Measurements from ENCODE around the gene TMEM45A.
"Not testable (repeated sequence)": the region's sequence is repeated elsewhere in the genome, so short reads cannot be mapped to it uniquely, and the experiment has no call there.

Gene TMEM45A

DNA sequence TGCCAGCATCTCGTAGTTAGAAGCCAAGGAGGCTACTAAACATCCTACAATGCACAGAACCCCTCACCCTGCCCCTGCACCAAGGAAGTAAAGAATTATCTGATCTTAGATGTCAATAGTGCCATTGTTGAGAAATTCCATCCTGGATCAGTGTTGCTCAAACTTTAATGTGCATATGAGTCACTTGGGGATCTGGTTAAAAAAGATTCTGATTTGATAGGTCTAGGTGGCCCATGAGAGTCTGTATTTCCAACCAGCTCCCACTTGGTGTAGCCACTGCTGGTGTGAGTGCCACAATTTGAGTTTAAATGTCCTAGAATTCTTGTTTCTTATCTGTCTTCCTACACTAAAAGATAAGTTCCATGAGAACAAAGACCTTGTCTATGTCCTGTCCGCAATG lies 43.7 kb downstream of the TMEM45A start:
- DNase-seq (ENCODE audit: low spot score): no peak

DNA sequence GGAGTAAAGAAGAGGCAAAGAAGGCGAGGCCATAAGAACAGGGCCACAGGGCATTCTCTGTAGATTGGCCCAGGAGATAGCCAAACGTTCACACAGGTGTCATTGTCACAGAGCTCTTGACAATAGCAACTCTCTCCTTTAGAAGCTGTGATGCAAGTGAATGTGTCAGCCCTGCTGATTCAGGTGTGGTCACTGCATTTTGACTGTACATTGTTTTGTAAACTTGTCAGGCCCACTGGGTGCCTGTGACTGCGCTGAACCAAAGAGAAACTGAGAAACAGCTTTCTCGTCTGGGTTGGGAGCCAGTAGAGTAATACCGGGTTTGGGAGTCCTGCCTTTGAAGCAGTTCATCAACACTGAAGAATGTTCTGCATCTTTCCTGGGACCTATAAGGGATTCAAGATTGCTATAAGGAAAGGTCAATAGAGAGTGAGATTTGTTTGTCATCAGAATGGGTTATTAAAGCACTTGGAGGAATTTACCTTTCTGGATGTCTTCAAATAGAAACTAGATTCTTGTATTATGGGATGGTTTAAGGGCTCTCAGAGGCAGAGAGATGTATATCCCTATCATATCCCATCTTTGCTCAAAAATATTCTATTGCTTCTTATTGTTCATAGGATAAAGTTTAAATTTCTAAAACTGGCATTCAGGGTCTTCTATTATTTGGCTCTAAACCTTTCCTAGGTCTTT lies 45.4 kb downstream of the TMEM45A start:
- DNase-seq (ENCODE audit: low spot score): no peak

DNA sequence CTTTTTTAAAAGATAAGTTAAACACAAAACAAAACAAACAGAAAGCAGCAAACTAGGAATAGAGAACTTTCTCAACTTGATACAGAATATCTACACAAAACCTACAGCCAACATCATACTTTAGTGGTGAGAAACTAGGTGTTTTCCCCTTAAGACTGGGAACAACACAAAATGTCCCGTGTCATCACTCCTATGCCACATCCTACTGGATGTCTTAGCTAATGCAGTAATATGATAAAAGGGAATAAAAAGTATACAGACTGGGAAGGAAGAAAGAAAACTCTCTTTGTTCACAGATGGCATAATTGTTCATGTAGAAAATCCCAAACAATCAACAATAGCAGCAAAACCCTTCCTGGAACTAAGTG lies 45.9 kb downstream of the TMEM45A start:
- DNase-seq (ENCODE audit: low spot score): no peak

DNA sequence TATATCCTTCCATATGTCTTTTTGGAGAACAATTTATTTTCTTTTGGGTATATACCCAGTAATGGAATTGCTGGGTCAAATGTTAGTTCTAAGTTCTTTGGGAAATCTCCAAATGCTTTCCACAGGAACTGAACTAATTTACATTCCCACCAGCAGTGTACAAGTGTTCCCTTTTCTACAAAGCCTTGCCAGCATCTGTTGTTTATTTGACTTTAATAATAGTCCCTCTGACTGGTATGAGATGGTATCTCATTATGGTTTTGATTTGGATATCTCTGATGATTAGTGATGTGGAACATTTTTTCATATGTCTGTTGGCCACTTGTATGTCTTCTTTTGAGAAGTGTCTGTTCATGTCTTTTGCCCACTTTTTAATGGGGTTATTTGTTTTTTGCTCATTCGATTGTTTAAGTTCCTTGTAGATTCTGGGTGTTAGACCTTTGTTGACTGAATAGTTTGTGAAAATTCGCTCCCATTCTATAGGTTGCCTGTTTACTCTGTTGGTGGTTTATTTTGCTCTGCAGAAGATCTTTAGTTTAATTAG lies 48.4 kb downstream of the TMEM45A start:
- DNase-seq (ENCODE audit: low spot score): no peak

DNA sequence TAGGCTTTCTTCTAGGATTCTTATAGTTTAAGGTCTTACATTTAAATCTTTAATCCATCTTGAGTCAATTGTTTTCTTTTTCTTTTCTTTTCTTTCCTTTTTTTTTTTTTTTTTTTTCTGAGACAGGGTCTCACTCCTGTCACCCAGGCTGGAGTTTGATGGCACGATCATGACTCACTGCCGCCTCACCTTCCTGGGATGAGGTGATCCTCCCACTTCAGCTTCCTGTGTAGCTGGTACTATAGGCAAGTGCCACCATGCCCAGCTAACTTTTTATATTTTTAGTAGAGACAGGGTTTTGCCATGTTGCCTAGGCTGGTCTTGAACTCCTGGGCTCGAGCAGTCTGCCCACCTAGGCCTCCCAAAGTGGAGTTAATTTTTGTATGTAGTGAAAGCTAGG lies 49.0 kb downstream of the TMEM45A start:
- DNase-seq (ENCODE audit: low spot score): not testable (repeated sequence)

DNA sequence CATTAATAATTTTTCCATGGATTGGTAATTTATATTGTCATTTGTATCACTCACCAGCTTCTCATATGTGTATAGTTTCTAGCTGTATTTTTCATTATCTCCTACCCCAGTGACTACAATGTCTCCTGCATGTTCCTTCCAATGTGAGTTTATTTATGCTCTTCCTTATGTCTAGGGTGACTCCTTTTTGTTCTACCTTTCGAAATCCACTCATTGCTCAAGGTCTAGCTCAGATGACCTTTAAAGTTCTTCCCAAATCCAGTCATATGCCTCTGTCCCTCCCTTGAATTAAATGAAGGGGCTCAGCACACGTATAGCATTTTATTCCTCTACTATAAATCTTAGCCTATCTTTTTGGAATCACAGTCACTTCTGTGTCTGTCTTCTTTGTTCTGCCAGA lies 53.0 kb downstream of the TMEM45A start:
- no peak for DNase-seq (ENCODE audit: low spot score)

DNA sequence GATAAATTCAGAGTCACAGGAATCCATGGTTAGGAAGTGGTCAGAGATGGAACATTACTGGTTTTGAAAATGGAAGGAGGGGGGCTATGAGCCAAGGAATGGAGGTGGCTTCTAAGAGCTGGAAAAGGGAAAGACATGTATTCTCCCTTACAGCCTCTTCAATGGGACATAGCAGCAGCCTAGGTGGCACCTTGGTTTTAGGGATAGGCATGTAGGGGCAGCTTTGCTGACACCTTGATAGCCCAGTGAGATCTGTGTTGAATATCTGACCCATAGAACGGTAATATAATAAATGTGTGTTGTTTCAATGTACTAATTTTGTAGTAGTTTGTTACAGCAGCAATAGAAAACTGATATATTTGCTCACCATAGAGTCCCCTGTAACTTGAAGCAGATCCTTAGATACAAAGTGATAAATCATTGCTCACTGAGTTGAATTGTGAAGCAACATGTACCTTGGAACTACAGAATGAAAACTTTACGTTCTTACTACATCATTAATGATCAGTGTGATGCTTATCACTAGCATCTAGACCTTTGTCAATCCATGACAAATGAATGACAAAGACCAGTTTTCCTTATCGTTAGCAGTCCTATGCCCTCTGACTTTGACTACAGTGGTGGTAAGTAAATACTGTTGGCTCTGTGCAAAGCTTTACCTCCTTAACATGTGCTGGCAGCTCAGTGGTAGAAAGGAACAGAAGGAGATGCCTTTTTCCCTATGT lies 53.8 kb downstream of the TMEM45A start:
- no peak for DNase-seq (ENCODE audit: low spot score)

DNA sequence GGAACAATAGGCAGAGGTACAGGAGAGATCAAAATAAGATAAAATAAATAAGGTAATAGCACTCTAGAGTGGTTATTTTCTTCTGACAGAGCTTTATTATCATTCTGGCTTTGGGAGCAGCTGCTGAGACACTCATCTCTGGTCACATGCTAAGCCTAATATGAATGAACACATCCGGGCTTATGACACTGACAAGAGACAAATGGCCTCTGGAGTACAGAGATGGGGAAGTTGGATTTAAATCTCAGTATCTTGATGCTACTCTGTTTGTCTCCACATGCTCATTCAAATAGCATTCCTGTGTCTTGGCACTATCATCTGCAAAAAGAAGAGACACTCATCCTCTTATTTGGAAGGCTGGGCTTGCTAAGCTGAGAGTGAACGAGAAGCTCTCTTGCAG lies 55.6 kb downstream of the TMEM45A start:
- no peak for DNase-seq (ENCODE audit: low spot score)

DNA sequence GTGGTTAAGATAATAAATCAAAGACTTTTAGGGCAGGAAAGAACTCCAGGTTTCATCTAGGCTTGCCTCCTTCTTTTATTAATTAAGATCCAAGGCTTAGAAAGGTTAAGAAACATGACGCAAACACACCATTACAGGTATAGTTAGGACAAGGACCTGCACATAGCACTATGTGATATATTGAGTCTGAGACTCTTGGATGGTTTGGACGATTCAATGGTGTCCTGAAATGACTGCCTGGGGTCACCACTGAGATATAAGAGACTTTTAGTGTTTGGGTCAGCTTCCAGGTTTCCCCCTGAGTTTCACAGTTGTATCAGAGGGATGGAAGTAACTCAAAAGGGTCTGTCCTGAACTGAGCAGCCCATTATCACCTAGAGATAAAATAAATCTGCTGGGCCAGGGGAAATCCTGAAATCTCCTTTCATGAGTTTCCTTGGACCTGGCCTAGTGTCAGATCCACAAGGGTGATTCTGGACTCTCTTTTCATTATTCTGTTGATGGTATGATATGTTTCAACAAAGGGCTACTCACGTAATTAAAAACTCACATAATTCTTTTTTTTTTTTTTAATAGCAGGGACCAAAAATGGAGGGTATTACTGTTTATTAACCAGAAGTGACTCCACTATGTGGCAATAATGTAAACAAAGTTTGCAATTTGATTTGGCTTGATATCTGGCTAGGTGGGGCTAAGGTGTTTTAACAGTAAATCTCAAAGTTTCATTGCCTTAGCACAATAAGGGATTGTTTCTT lies 61.4 kb downstream of the TMEM45A start:
- DNase-seq (ENCODE audit: low spot score): no peak

DNA sequence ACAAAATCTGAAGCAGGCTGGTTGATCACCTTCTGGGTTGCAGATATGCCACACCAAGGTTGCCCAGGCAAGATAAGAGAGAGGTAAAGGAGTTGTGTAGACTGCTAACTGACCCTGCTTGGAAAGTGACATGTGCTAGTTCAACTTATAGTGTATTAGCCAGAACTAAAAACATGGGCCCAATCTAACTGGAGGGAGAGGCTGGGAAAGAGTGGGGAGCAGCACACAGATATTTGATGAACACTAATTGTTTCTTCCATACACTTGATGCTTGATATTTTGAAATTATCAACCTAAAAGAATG lies 61.9 kb downstream of the TMEM45A start:
- no peak for DNase-seq (ENCODE audit: low spot score)

DNA sequence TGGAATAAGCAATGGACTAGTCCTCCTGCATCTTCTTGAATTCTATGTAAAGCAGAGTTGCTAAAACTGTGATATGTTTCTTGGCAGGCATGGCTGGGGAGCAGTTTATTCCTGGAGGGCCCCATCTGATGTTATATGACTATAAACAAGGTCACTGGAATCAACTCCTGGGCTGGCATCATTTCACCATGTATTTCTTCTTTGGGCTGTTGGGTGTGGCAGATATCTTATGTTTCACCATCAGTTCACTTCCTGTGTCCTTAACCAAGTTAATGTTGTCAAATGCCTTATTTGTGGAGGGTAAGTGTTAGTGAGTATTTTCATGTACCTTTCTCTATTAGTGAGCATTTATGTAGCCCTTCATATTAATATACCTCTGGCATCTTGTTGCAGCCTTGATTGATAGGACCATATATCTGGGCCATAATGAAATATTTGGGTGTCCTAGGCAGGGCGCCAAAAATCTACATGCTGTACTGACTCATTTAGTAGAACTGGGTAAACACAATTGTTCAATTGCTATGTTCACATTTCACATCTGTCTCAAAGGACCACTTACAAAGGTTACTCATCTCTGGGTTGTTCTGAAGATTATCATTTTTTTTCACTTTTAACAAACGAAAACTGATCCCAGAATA lies 64.4 kb downstream of the TMEM45A start:
- DNase-seq (ENCODE audit: low spot score): no peak

DNA sequence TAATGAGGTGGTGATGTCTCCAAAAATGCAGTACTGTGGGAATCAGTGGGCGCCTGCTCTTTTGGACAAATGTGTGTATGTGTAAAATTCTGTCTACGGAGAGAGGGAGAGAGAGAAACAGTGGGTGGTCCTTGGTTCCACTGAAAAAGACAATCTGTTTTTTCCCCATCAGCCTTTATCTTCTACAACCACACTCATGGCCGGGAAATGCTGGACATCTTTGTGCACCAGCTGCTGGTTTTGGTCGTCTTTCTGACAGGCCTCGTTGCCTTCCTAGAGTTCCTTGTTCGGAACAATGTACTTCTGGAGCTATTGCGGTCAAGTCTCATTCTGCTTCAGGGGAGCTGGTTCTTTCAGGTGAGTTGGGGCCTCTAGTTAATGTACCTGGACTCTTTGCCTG lies 65.8 kb downstream of the TMEM45A start:
- DNase-seq (ENCODE audit: low spot score): no peak

DNA sequence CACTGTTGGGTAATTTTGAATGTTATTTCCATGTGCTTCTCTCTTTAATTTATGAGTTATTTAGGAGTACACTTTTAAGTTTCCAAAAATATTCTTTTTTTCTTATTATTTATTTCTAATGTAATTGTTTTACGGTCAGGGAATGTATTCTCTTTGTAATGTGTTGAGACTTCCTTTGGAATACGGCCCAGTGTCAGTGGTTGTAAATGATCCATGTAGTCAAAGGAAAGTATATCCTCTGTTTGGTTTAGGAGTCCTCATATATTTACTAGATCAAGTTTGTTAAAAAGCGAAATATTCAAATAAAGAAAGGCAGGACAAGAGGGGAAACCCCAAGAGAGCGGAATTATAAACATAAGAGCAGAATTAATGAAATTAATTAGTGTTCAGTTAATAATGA lies 68.0 kb downstream of the TMEM45A start:
- no peak for DNase-seq (ENCODE audit: low spot score)

DNA sequence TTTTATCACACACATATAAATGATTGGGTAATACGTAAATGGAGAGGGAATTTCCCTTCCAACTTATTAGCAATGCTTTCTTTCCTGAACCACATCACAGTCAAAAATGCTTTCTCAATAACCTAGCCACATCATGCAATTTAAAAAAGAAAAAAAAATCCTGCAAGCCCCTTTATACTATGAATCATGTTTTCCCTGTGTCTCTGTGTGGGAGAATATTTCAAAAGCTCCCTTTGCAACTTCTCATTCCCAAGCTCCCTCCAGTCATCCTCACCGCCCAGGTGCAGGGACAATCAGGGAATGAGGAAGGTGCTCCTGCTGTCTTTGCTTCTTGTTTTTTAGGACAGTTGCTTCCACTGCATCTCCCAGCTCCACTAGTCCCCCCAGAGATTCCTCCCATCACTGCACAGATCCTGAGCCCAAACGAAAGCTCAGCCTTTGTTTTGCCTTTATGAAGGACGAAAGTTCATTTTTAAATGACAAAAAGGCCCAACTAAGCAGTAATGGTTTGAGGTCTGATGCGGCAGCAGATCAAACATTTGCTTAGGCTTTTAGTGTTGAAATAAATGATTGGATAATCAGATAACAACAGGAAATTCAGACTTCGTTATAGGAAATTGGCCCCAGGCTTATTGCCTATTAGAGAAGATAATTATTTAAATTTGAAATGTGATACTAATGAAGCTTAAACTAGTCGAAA lies 69.2 kb downstream of the TMEM45A start:
- DNase-seq (ENCODE audit: low spot score): no peak

DNA sequence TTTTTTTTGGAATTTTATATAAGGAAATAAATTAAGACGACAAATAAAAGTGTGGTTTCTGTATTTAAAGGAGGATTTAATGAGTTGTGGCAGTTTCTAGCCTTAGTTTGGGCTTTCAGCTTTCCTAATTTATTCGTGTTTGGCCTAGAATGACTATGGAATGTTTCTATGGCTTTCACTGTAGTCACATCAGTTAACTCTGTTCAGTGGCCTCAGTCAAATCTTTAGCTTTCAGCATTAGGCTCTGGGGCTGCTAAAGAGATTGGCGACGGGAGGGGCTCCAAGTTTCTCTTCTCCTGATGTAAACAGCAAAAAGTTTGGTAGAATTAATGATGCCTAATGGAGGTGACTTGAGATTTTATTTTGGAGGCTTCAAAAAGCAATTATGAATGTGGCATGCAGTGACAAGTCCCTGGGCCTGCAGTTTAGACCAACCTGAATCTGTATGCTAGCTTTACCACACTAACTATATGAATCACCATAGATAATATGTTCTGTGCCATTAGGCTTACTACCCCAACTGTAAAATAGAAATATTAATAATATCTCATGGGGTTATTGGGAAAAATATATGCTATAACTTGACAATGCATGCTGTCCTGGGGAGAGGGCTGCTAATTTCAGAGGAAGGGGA lies 69.9 kb downstream of the TMEM45A start:
- DNase-seq (ENCODE audit: low spot score): no peak

DNA sequence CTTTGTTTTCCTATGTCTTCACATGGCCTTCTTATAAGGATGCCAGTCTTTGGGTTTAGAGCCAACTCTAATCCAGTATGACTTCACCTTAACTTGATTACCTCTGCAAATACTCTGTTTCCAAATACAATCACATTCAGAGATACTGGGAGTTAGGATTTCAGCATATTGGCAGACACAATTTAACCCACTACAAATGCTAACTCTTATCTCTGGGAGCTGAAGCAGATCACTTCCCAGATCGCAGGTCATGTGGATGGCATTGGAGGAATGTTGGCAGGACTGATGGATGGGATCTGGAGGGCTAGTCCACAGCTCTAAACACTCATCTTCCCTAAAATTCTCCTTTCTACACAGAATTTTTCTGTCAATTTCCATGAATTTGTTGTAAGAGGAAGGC lies 70.8 kb downstream of the TMEM45A start:
- DNase-seq (ENCODE audit: low spot score): no peak

DNA sequence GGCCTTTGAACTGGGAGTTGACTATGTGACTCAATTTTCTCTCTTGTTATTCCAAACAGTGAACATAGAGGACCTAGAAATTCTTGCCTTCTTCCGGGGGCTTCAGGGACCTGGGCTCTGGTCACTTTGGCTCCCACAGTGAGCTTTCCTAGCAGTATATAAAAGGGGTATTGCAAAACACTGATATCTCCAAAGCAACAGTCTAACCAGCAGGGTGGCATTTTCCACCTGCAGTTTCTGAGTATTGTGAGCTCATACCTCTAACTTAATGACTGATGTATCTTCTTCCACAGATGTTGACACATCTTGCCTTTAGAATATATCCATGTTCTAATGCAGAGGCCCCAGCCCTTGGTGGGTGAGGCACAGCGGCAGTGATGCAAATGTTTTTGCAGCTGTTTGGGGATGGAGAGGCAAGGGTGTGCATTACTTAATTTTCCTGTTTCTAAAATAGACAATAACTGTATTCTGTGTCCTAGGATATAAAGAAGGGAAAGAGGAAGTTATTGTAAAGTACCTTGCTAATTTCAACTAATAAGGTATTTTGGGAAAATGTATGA lies 71.3 kb downstream of the TMEM45A start:
- DNase-seq (ENCODE audit: low spot score): no peak

DNA sequence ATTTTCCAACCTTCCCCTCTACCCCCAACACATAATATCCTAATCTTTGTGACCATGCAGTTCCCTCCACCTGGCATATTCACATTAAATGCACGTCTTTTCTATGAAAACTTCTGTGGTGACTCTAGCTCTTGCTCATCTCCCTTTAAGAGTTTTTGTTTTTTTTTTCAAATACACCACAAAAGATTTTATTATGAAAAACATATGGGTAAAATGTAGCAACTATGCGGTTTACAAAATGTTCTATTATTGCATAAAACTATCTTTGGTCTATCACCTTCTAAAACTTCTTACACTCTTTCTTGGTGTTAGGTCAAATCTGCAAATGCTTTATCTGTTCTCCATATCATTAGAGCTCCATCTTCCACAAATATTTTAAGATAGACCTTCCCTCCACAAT lies 78.4 kb downstream of the TMEM45A start:
- no peak for DNase-seq (ENCODE audit: low spot score)

DNA sequence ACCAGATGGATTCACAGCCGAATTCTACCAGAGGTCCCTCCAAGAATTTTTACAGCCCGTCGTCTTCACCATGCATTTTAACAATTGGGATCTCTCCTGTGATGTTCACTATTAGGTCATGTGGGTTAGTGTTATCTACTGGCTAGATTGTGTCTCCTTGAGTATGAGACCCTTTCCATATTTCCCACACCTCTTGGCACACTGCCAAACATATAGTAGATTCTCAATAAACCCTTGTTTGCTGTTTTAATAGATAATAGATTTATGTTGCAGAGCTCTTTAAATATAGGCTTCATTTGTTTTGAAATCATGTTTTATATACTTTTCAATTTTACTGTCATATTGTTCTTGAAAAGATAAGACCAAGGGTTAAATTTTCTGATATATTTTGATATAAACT lies 82.1 kb downstream of the TMEM45A start:
- no peak for DNase-seq (ENCODE audit: low spot score)

DNA sequence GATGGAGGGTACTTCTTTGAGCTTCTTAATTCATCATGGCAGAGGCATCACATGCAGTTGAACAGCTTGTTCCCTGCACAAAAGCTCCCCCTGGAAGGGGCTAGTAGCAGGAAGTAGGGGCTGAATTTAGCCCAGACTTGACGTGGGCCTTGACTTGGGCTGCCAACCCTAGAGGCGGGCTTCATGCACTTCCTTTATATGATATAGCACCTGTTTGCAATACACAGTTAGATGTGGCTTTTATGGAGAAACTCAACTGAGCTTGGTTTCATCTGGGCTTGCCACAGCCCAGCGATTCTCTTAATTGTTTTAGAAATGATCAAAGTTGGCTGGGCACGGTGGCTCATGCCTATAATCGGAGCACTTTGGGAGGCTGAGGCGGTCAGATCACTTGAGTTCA lies 83.3 kb downstream of the TMEM45A start:
- DNase-seq (ENCODE audit: low spot score): no peak

DNA sequence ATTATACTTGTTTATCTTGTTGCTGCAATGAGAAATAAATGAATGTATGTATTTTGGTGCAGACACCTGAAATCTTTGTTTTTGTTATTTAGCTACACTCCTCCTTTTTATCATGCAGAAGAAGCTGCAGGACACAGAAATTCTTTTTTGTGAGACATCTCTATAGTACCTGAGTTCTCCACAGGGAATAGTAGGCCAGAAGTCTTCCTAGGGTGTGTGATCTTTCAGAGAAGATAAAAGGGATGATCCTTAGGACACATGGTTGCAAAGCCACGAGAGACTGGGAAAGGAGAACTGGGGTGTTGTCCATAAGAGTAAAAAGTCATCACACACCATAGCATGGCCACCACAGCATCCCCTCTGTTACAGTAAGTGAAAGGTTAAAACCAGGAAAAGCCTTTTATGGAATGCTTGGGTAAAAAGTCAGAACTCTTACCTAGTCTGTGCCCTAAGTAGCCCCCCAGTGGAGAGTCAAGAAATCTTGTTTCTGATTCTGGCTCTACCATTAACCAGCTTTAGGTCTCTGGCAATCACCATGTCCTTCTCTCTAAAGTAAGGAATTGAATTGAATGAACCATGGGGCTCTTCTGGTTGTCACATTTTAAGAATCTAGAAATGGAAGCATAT lies 85.1 kb downstream of the TMEM45A start:
- no peak for DNase-seq (ENCODE audit: low spot score)

All from cerebellar cortex (tissue), 1 donor.